SK-N-SH (cell line): Measurements from ENCODE around the gene CCRL2. TPM values are rescaled to one million over a fixed set of nuclear protein-coding genes. Genes with fewer than 3 reads are reported as not detected.

ENCODE experiments used
- CTCF ChIA-PET: fragments of 300-600, 350-600 bp; formaldehyde crosslinking; extraction: SDS; loops from one replicate; lab custom pipeline; 2021; lab: Yijun Ruan, JAX
- POLR2A ChIA-PET: fragments of 350-600 bp; sonication (Branson Sonifier 250); formaldehyde crosslinking; extraction: SDS; loops from one replicate; lab custom pipeline; 2020; ENCODE audit warnings: antibody characterized with exemption, inconsistent platforms; lab: Yijun Ruan, JAX
- DNase-seq: peaks from one replicate; pipeline ENCODE4 v3.0.0; 2012
- H2AFZ ChIP-seq: fragments of 200-600 bp; sonication (generic); 2 replicates; pipeline ENCODE4 v1.8.1; 2016; ENCODE audit warnings: antibody characterized with exemption, mild to moderate bottlenecking, low read depth
- H3F3A ChIP-seq: fragments of 200-600 bp; sonication (generic); replicated peaks from 2 replicates; pipeline ENCODE3; 2016; ENCODE audit warnings: antibody characterized with exemption, mild to moderate bottlenecking; ENCODE audit not compliant: insufficient read depth
- H3K27ac ChIP-seq, 2 experiments: fragments of 200-500 bp in 1 of 2; fragments of 200-600 bp in 1 of 2; sonication (Bioruptor generic) in 1 of 2; sonication (generic), shearing (Covaris generic) in 1 of 2; 2 replicates each; pipeline versions ENCODE4 v1.5.1 to v1.6.1; 2014 to 2016; ENCODE audit warnings: low read depth in 2 of 2, inconsistent platforms in 1 of 2, low read length in 1 of 2, mild to moderate bottlenecking in 1 of 2, mixed read lengths in 1 of 2
- H3K27me3 ChIP-seq: fragments of 200-600 bp; sonication (generic), shearing (Covaris generic); 2 replicates; pipeline ENCODE4 v1.6.1; 2016; ENCODE audit warnings: mixed run types; ENCODE audit not compliant: insufficient read depth
- H3K36me3 ChIP-seq, 2 experiments: fragments of 200-500 bp in 1 of 2; fragments of 200-600 bp in 1 of 2; sonication (Bioruptor generic) in 1 of 2; sonication (generic) in 1 of 2; replicated peaks in 1 of 2; 2 replicates each; pipeline versions ENCODE3 to v1.5.1; 2014 to 2016; ENCODE audit warnings: low read length in 1 of 2, mild to moderate bottlenecking in 1 of 2; ENCODE audit not compliant: insufficient read depth in 2 of 2, control insufficient read depth in 1 of 2
- H3K4me1 ChIP-seq, 2 experiments: fragments of 200-500 bp in 1 of 2; fragments of 200-600 bp in 1 of 2; sonication (Bioruptor generic) in 1 of 2; sonication (generic), shearing (Covaris generic) in 1 of 2; 2 replicates each; pipeline versions ENCODE4 v1.5.1 to v1.6.1; 2014 to 2016; ENCODE audit warnings: low read depth in 1 of 2, low read length in 1 of 2, mixed run types in 1 of 2; ENCODE audit not compliant: insufficient read depth in 2 of 2, control insufficient read depth in 1 of 2
- H3K4me2 ChIP-seq: fragments of 200-600 bp; sonication (generic), shearing (Covaris generic); 2 replicates; pipeline ENCODE4 v1.6.1; 2017; ENCODE audit warnings: mixed run types
- H3K4me3 ChIP-seq, 2 experiments: fragments of 200-500 bp in 1 of 2; fragments of 200-600 bp in 1 of 2; sonication (Bioruptor generic) in 1 of 2; sonication (generic), shearing (Covaris generic) in 1 of 2; 2 replicates each; pipeline versions ENCODE4 v1.5.1 to v1.8.1; 2014 to 2016; ENCODE audit warnings: low read depth in 2 of 2, inconsistent platforms in 1 of 2, low read length in 1 of 2, mild to moderate bottlenecking in 1 of 2, mixed read lengths in 1 of 2, moderate library complexity in 1 of 2
- H3K79me2 ChIP-seq: fragments of 200-600 bp; sonication (generic); 2 replicates; pipeline ENCODE4 v1.8.1; 2017; ENCODE audit warnings: mild to moderate bottlenecking; ENCODE audit not compliant: insufficient read depth
- H3K9ac ChIP-seq: fragments of 200-600 bp; sonication (generic); 2 replicates; pipeline ENCODE4 v1.6.1; 2017; ENCODE audit warnings: mixed run types
- H3K9me2 ChIP-seq: fragments of 200-600 bp; sonication (generic); 2 replicates; pipeline ENCODE4 v1.6.1; 2017; ENCODE audit warnings: mixed run types
- H3K9me3 ChIP-seq: fragments of 200-600 bp; sonication (generic); 2 replicates; pipeline ENCODE4 v1.6.1; 2017; ENCODE audit warnings: mixed run types, mild to moderate bottlenecking, moderate library complexity
- H4K20me1 ChIP-seq: fragments of 200-600 bp; sonication (generic); 2 replicates; pipeline ENCODE4 v1.6.1; 2017; ENCODE audit warnings: mild to moderate bottlenecking, mixed run types; ENCODE audit not compliant: insufficient read depth
- CTCF ChIP-seq: fragments of 200-600 bp; sonication (generic); IDR thresholded peaks from 2 replicates; pipeline ENCODE4 v1.6.1; 2017; ENCODE audit warnings: antibody characterized with exemption, mild to moderate bottlenecking, moderate library complexity
- FOSL2 ChIP-seq: IDR thresholded peaks from 2 replicates; pipeline ENCODE4 v1.4.0; 2012; ENCODE audit warnings: low read depth, mild to moderate bottlenecking, moderate library complexity, borderline replicate concordance
- FOXJ3 ChIP-seq: sonication (generic); formaldehyde crosslinking; IDR thresholded peaks from 2 replicates; pipeline ENCODE4 v1.5.1; 2020; ENCODE audit warnings: mild to moderate bottlenecking, missing genetic modification reagents
- FOXM1 ChIP-seq: IDR thresholded peaks from 2 replicates; pipeline ENCODE4 v1.4.0; 2012; ENCODE audit warnings: low read depth, mild to moderate bottlenecking
- MAX ChIP-seq: IDR thresholded peaks from 2 replicates; pipeline ENCODE4 v1.4.0; 2012; ENCODE audit warnings: low read depth
- MXI1 ChIP-seq: IDR thresholded peaks from 2 replicates; pipeline ENCODE4 v1.6.1; 2012; ENCODE audit warnings: mild to moderate bottlenecking, low read depth, low read length, improper control_type of control experiment
- NFIC ChIP-seq: IDR thresholded peaks from 2 replicates; pipeline ENCODE4 v1.4.0; 2012; ENCODE audit warnings: borderline replicate concordance
- POLR2AphosphoS5 ChIP-seq: IDR thresholded peaks from 2 replicates; pipeline ENCODE4 v1.6.1; 2012; ENCODE audit warnings: low read depth, low read length
- RCOR1 ChIP-seq: fragments of 150-350 bp; IDR thresholded peaks from 2 replicates; pipeline ENCODE4 v1.6.1; 2017; ENCODE audit warnings: antibody characterized with exemption, low read length
- RXRA ChIP-seq: IDR thresholded peaks from 2 replicates; pipeline ENCODE4 v1.4.0; 2012; ENCODE audit warnings: low read depth, mild to moderate bottlenecking, borderline replicate concordance
- SMC3 ChIP-seq: IDR thresholded peaks from 2 replicates; pipeline ENCODE4 v1.6.1; 2012; ENCODE audit warnings: low read depth, low read length, improper control_type of control experiment
- USF1 ChIP-seq: IDR thresholded peaks from 2 replicates; pipeline ENCODE4 v1.4.0; 2012; ENCODE audit warnings: low read depth, borderline replicate concordance
- ZBTB33 ChIP-seq: IDR thresholded peaks from 2 replicates; pipeline ENCODE4 v1.4.0; 2012; ENCODE audit warnings: low read depth, borderline replicate concordance
- WGBS: methylation state at CpG from one replicate; pipeline ENCODE4 v1.1.6; 2017; ENCODE audit warnings: low lambda C conversion rate; 5-methylcytosine and 5-hydroxymethylcytosine counted together
- polyA plus RNA-seq, 3 experiments: library from polyadenylated mRNA; depleted of rRNA; stranded (reverse); fragments of >200 nt; gene quantifications; 2 replicates each; pipeline ENCODE4 v1.2.3, GENCODE V29; 2012

Gene CCRL2
- polyA plus RNA-seq, 1 of the 3 experiments (the other 2 are of a cell fraction), result not detected

- H3K9ac ChIP-seq, result no peak overlapping the region
- no peak for TF ChIP-seq NFIC
- no peak for TF ChIP-seq USF1
- TF ChIP-seq MAX, result no peak
- no peak for TF ChIP-seq FOSL2
- no peak for TF ChIP-seq FOXJ3 (CRISPR knock-in tag)
- no peak for TF ChIP-seq RCOR1
- TF ChIP-seq CTCF, result no peak
- TF ChIP-seq POLR2AphosphoS5, result no peak
- no peak for TF ChIP-seq SMC3
- TF ChIP-seq FOXM1, result no peak
- no peak for TF ChIP-seq MXI1
- no peak for TF ChIP-seq RXRA
- TF ChIP-seq ZBTB33, result no peak
- no peak overlapping the region for H3K27ac ChIP-seq
- no peaks in the 10 kb centered on the region for H3K36me3 ChIP-seq
- DNase-seq, result no peak
- ChIA-PET CTCF (interaction anchor here (1.0 to 1.6 kb wide), 2 partner anchors 21 to 89 kb away, joined by 3 to 6 read pairs; no protein-coding TSS in a partner anchor), POLR2A (no interaction called here)
- H2AFZ ChIP-seq, result no peak overlapping the region
- no peaks in the 10 kb centered on the region for H3K9me3 ChIP-seq
- 2% methylated on average over 2 of the region's 2 CpGs for WGBS
- H3K27me3 ChIP-seq, result peaks cover 3% of the 10 kb centered on the region; the same call in 1 of the 2 replicates
- H3K9me2 ChIP-seq, result no peaks in the 10 kb centered on the region; the same call in 1 of the 2 replicates
- H3K79me2 ChIP-seq, result no peaks in the 10 kb centered on the region
- no peaks in the 10 kb centered on the region for H3K4me1 ChIP-seq
- no peak overlapping the region for H3K4me3 ChIP-seq
- no peaks in the 10 kb centered on the region for H4K20me1 ChIP-seq
- no peak overlapping the region for H3K4me2 ChIP-seq
- H3F3A ChIP-seq, result no peaks in the 10 kb centered on the region
Observed at GRCh38 chr3:46399557-46399956, 7.5 kb upstream of the CCRL2 start.
